ENCODE data around the gene SLC29A3. TPM values are rescaled to one million over a fixed set of nuclear protein-coding genes. Genes with fewer than 3 reads are reported as not detected.

SLC29A3 gene
- polyA plus RNA-seq, 3 donors = 2.6 to 4.1 (median 2.9) TPM

GRCh38 chr10:71409516-71410104, 90.6 kb downstream of the SLC29A3 start:
- no peak overlapping the region for H3K27ac ChIP-seq (ENCODE audit: low read depth, low read length)
- WGBS, 3 donors = 52 to 77% (median 62%) methylated on average over 3 of the region's 3 CpGs

Other genes starting within 250 kb of the SLC29A3 start
- 1 to 10 TPM; 1.7 to 2.8 (median 2.1) TPM for gene UNC5B, start 106.7 kb upstream of the SLC29A3 start, polyA plus RNA-seq
- 10 to 100 TPM in 2 of 3 donors, 1 to 10 TPM in 1; 2.0 to 21.1 (median 15.5) TPM for gene CDH23, start 77.7 kb downstream of the SLC29A3 start, polyA plus RNA-seq

Measured in adipose tissue (tissue), 3 donors.